SK-N-SH (cell line): ENCODE measurements around the gene PKN2.

ENCODE experiments used
- EZH2phosphoT487 ChIP-seq: fragments of 200-600 bp; sonication (generic); IDR thresholded peaks from 2 replicates; pipeline ENCODE4 v1.6.1; 2017; ENCODE audit warnings: low read depth, mixed run types, mild to moderate bottlenecking, antibody characterized with exemption, moderate library complexity, borderline replicate concordance
- FOXM1 ChIP-seq: IDR thresholded peaks from 2 replicates; pipeline ENCODE4 v1.4.0; 2012; ENCODE audit warnings: low read depth, mild to moderate bottlenecking
- POLR2AphosphoS5 ChIP-seq: IDR thresholded peaks from 2 replicates; pipeline ENCODE4 v1.6.1; 2012; ENCODE audit warnings: low read depth, low read length
- RXRA ChIP-seq: IDR thresholded peaks from 2 replicates; pipeline ENCODE4 v1.4.0; 2012; ENCODE audit warnings: low read depth, mild to moderate bottlenecking, borderline replicate concordance
- TF ChIP-seq, protein P1 (sequence below): fragments of 200-600 bp; sonication (generic); IDR thresholded peaks from 2 replicates; pipeline ENCODE4 v1.6.1; 2017; ENCODE audit warnings: antibody characterized with exemption, mild to moderate bottlenecking, moderate library complexity
- TF ChIP-seq, protein P2 (sequence below): IDR thresholded peaks from 2 replicates; pipeline ENCODE4; 2012

DNA sequence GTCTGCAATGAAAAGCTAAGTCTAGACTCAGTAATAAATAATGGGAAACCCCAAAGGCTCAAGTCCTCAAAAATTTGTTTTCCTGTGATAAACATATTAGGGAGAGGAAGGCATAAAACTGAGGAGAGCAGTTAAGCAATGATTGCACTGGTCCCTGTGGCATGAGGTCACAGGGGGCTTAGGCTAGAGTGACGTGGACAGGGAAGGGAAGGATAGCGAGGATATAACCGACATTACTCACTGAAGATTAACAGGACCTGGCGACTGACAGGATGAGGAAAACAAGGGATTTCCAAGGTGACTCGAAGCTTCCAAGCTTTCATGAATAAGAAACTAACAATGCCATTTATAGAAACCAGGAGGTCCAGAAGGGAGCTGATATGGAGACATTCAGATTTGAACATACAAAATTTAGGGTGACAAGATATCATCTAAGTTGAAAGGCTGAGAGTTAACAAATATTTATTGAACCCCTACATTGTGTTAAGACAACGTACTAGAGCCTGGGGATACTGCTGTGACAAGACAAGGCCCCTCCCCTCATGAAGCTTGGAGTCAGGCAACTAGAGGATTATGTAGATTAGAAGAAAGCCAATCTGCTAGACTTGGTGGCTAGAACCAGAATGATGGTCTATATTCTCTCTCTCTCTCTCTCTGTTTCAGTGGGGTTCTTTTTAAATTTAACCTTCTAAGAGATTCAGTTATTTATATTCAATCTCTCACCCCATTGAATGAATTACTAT is 33.2 kb upstream of the PKN2 start:
- TF ChIP-seq, protein P1, sequence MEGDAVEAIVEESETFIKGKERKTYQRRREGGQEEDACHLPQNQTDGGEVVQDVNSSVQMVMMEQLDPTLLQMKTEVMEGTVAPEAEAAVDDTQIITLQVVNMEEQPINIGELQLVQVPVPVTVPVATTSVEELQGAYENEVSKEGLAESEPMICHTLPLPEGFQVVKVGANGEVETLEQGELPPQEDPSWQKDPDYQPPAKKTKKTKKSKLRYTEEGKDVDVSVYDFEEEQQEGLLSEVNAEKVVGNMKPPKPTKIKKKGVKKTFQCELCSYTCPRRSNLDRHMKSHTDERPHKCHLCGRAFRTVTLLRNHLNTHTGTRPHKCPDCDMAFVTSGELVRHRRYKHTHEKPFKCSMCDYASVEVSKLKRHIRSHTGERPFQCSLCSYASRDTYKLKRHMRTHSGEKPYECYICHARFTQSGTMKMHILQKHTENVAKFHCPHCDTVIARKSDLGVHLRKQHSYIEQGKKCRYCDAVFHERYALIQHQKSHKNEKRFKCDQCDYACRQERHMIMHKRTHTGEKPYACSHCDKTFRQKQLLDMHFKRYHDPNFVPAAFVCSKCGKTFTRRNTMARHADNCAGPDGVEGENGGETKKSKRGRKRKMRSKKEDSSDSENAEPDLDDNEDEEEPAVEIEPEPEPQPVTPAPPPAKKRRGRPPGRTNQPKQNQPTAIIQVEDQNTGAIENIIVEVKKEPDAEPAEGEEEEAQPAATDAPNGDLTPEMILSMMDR, result no peak
- no peak for TF ChIP-seq POLR2AphosphoS5
- no peak for TF ChIP-seq FOXM1
- TF ChIP-seq RXRA, result no peak
- no peak for TF ChIP-seq EZH2phosphoT487
- TF ChIP-seq, protein P2, sequence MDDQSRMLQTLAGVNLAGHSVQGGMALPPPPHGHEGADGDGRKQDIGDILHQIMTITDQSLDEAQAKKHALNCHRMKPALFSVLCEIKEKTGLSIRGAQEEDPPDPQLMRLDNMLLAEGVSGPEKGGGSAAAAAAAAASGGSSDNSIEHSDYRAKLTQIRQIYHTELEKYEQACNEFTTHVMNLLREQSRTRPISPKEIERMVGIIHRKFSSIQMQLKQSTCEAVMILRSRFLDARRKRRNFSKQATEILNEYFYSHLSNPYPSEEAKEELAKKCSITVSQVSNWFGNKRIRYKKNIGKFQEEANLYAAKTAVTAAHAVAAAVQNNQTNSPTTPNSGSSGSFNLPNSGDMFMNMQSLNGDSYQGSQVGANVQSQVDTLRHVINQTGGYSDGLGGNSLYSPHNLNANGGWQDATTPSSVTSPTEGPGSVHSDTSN, result no peak
